ENCODE measurements around the gene SPATS2L. TPM values are rescaled to one million over a fixed set of nuclear protein-coding genes. Genes with fewer than 3 reads are reported as not detected.

SPATS2L gene
- total RNA-seq, 1 donor from 2014 or later: 29.1 TPM

GRCh38 chr2:200447139-200447855 is 140.8 kb downstream of the SPATS2L start:
- Mint-ChIP-seq H3K4me1 (no peaks in the 10 kb centered on the region), H3K36me3 (peaks cover 13% of the 10 kb centered on the region), H3K4me3 (no peak overlapping the region), H3K27me3 (ENCODE audit: insufficient read depth, low read depth) (no peaks in the 10 kb centered on the region), H3K9me3 (no peaks in the 10 kb centered on the region), H3K27ac (no peak overlapping the region)
- Histone ChIP-seq H3K27me3 (no peaks in the 10 kb centered on the region), H3F3A (ENCODE audit: low read depth) (no peaks in the 10 kb centered on the region), H4K20me1 (ENCODE audit: low read depth) (no peaks in the 10 kb centered on the region), H3K9me3 (ENCODE audit: low read depth) (no peaks in the 10 kb centered on the region), H3K36me3 (no peaks in the 10 kb centered on the region), H3K4me2 (no peak overlapping the region), H3K27ac (no peak overlapping the region), H3K4me1 (peaks cover 2% of the 10 kb centered on the region), H3K79me2 (ENCODE audit: low read depth) (no peaks in the 10 kb centered on the region), H3K9ac (no peak overlapping the region), H3K4me3 (no peak overlapping the region), H2AFZ (replicated peaks) (no peak overlapping the region)
- DNase-seq (ENCODE audit: low spot score): no peak
- TF ChIP-seq, protein P1, sequence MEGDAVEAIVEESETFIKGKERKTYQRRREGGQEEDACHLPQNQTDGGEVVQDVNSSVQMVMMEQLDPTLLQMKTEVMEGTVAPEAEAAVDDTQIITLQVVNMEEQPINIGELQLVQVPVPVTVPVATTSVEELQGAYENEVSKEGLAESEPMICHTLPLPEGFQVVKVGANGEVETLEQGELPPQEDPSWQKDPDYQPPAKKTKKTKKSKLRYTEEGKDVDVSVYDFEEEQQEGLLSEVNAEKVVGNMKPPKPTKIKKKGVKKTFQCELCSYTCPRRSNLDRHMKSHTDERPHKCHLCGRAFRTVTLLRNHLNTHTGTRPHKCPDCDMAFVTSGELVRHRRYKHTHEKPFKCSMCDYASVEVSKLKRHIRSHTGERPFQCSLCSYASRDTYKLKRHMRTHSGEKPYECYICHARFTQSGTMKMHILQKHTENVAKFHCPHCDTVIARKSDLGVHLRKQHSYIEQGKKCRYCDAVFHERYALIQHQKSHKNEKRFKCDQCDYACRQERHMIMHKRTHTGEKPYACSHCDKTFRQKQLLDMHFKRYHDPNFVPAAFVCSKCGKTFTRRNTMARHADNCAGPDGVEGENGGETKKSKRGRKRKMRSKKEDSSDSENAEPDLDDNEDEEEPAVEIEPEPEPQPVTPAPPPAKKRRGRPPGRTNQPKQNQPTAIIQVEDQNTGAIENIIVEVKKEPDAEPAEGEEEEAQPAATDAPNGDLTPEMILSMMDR (IDR thresholded peaks at IDR 0.05): no peak
- TF ChIP-seq EZH2 (IDR thresholded peaks at IDR 0.05) (no peak), EZH2phosphoT487 (IDR thresholded peaks at IDR 0.05) (no peak)

DNA sequence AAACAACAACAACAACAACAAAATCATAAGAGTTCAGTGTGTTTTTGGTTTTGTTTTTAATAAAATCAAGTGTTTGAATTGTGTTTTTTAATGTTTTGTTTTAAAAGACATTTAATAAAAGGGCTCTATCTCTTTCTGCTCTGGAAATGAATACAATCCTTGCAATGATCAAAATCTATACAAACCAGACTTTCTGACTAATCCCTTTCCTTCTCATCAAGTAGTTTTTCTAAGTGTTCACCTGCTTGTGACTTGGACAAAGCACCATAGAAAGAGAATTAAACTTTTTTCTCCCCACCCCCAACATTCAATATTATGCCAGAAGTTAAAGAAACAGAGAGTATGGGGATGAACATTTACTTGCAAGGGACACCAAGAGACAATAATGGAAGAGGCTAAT is 142.0 kb downstream of the SPATS2L start:
- Histone ChIP-seq H2AFZ (replicated peaks) (no peak overlapping the region), H3K4me1 (peaks cover 2% of the 10 kb centered on the region), H3K4me2 (no peak overlapping the region), H3K4me3 (no peak overlapping the region), H3K27ac (no peak overlapping the region), H3K36me3 (no peaks in the 10 kb centered on the region), H3K9ac (no peak overlapping the region), H3F3A (ENCODE audit: low read depth) (no peaks in the 10 kb centered on the region), H3K27me3 (no peaks in the 10 kb centered on the region), H3K9me3 (ENCODE audit: low read depth) (no peaks in the 10 kb centered on the region), H4K20me1 (ENCODE audit: low read depth) (no peaks in the 10 kb centered on the region), H3K79me2 (ENCODE audit: low read depth) (no peaks in the 10 kb centered on the region)
- Mint-ChIP-seq H3K4me1 (peaks cover 2% of the 10 kb centered on the region), H3K27ac (no peak overlapping the region), H3K36me3 (peaks cover 15% of the 10 kb centered on the region), H3K27me3 (ENCODE audit: insufficient read depth, low read depth) (no peaks in the 10 kb centered on the region), H3K9me3 (no peaks in the 10 kb centered on the region), H3K4me3 (no peak overlapping the region)
- DNase-seq (ENCODE audit: low spot score): no peak
- no peak for TF ChIP-seq EZH2 (IDR thresholded peaks at IDR 0.05)
- TF ChIP-seq, protein P1 (IDR thresholded peaks at IDR 0.05): no peak
- TF ChIP-seq EZH2phosphoT487 (IDR thresholded peaks at IDR 0.05): no peak

GRCh38 chr2:200449149-200449548 is 142.7 kb downstream of the SPATS2L start:
- no peak for DNase-seq (ENCODE audit: low spot score)
- no peaks in the 10 kb centered on the region for H3K9me3 Mint-ChIP-seq
- Histone ChIP-seq H3K79me2 (ENCODE audit: low read depth) (no peaks in the 10 kb centered on the region), H3K4me2 (no peak overlapping the region), H2AFZ (replicated peaks) (no peak overlapping the region), H3K4me1 (peaks cover 8% of the 10 kb centered on the region), H3K4me3 (no peak overlapping the region), H3F3A (ENCODE audit: low read depth) (no peaks in the 10 kb centered on the region), H4K20me1 (ENCODE audit: low read depth) (no peaks in the 10 kb centered on the region), H3K27me3 (no peaks in the 10 kb centered on the region), H3K9me3 (ENCODE audit: low read depth) (no peaks in the 10 kb centered on the region), H3K36me3 (no peaks in the 10 kb centered on the region), H3K9ac (no peak overlapping the region), H3K27ac (no peak overlapping the region)
- peaks cover 6% of the 10 kb centered on the region for H3K4me1 Mint-ChIP-seq
- H3K36me3 Mint-ChIP-seq: peaks cover 17% of the 10 kb centered on the region
- no peak overlapping the region for H3K27ac Mint-ChIP-seq
- TF ChIP-seq EZH2phosphoT487 (IDR thresholded peaks at IDR 0.05) (no peak), EZH2 (IDR thresholded peaks at IDR 0.05) (no peak)
- TF ChIP-seq, protein P1 (IDR thresholded peaks at IDR 0.05): no peak
- no peak overlapping the region for H3K4me3 Mint-ChIP-seq
- no peaks in the 10 kb centered on the region for H3K27me3 Mint-ChIP-seq (ENCODE audit: insufficient read depth, low read depth)
